Measurements from ENCODE around the gene FHL2. TPM values are rescaled to one million over a fixed set of nuclear protein-coding genes. Genes with fewer than 3 reads are reported as not detected.

Gene FHL2
- total and polyA plus RNA-seq, 9 of the 15 experiments (the other 6 are each of a cell fraction or from before 2014, with no cell fraction given): 7.5 to 33.1 (median 23.9) TPM

- TF ChIP-seq RREB1 (CRISPR knock-in tag; IDR thresholded peaks at IDR 0.05) (no peak; the same call in 1 of the 2 replicates), SNRNP70 (optimal IDR thresholded peaks at IDR 0.05; ENCODE audit: low read depth, low read length) (no peak), ZNF3 (CRISPR knock-in tag; IDR thresholded peaks at IDR 0.05) (no peak), ZNF589 (CRISPR knock-in tag; IDR thresholded peaks at IDR 0.05; ENCODE audit: low read depth) (no peak), SFPQ (IDR thresholded peaks at IDR 0.05; ENCODE audit: low read depth, low read length) (no peak), ZNF436 (CRISPR knock-in tag; IDR thresholded peaks at IDR 0.05) (no peak), HDAC1 (IDR thresholded peaks at IDR 0.05) (peak in 1 of 2 experiments; percentile 87; a peak in 2 of 4 replicates), WHSC1 (IDR thresholded peaks at IDR 0.05; ENCODE audit: low read length) (no peak)
- TF ChIP-seq, protein P1, sequence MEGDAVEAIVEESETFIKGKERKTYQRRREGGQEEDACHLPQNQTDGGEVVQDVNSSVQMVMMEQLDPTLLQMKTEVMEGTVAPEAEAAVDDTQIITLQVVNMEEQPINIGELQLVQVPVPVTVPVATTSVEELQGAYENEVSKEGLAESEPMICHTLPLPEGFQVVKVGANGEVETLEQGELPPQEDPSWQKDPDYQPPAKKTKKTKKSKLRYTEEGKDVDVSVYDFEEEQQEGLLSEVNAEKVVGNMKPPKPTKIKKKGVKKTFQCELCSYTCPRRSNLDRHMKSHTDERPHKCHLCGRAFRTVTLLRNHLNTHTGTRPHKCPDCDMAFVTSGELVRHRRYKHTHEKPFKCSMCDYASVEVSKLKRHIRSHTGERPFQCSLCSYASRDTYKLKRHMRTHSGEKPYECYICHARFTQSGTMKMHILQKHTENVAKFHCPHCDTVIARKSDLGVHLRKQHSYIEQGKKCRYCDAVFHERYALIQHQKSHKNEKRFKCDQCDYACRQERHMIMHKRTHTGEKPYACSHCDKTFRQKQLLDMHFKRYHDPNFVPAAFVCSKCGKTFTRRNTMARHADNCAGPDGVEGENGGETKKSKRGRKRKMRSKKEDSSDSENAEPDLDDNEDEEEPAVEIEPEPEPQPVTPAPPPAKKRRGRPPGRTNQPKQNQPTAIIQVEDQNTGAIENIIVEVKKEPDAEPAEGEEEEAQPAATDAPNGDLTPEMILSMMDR (IDR thresholded peaks at IDR 0.05 in 2 of 3, conservative IDR thresholded peaks at IDR 0.05 in 1 of 3; ENCODE audit: insufficient read depth in 2 of 3, low read depth in 1 of 3, low read length in 3 of 3): no peak
- TF ChIP-seq, protein P2, sequence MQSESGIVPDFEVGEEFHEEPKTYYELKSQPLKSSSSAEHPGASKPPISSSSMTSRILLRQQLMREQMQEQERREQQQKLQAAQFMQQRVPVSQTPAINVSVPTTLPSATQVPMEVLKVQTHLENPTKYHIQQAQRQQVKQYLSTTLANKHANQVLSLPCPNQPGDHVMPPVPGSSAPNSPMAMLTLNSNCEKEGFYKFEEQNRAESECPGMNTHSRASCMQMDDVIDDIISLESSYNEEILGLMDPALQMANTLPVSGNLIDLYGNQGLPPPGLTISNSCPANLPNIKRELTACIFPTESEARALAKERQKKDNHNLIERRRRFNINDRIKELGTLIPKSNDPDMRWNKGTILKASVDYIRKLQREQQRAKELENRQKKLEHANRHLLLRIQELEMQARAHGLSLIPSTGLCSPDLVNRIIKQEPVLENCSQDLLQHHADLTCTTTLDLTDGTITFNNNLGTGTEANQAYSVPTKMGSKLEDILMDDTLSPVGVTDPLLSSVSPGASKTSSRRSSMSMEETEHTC (IDR thresholded peaks at IDR 0.05): no peak
- TF ChIP-seq, protein P3, sequence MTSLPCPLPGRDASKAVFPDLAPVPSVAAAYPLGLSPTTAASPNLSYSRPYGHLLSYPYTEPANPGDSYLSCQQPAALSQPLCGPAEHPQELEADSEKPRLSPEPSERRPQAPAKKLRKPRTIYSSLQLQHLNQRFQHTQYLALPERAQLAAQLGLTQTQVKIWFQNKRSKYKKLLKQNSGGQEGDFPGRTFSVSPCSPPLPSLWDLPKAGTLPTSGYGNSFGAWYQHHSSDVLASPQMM (CRISPR knock-in tag; IDR thresholded peaks at IDR 0.05): no peak
Observed at GRCh38 chr2:105337122-105338019, 61.5 kb downstream of the FHL2 start, which contains the start of gene C2orf49 (continued).
